HEK293T (cell line): ENCODE results near the gene ERBB4.

ENCODE experiments used
- CTCF ChIA-PET: fragments of 350-600 bp; formaldehyde crosslinking; extraction: SDS; loops from one replicate; lab custom pipeline; 2021; ENCODE audit warnings: antibody characterized with exemption, inconsistent platforms; lab: Yijun Ruan, JAX
- POLR2A ChIA-PET: fragments of 350-600 bp; formaldehyde crosslinking; extraction: SDS; loops from one replicate; lab custom pipeline; 2020; ENCODE audit warnings: antibody characterized with exemption, inconsistent platforms; lab: Yijun Ruan, JAX
- DNase-seq: peaks from one replicate; pipeline ENCODE4 v3.0.0; 2012; ENCODE audit warnings: mixed read lengths; ENCODE audit errors: extremely low spot score
- ARNT ChIP-seq: fragments of 450-650 bp; IDR thresholded peaks from 2 replicates; pipeline ENCODE4 v1.6.1; 2017; ENCODE audit warnings: mild to moderate bottlenecking
- BHLHE40 ChIP-seq: fragments of 450-650 bp; IDR thresholded peaks from 2 replicates; pipeline ENCODE4 v1.6.1; 2016; ENCODE audit warnings: mild to moderate bottlenecking, moderate library complexity, borderline replicate concordance
- CTBP1 ChIP-seq: fragments of 450-650 bp; IDR thresholded peaks from 2 replicates; pipeline ENCODE4 v1.6.1; 2016; ENCODE audit warnings: borderline replicate concordance
- ELF4 ChIP-seq: fragments of 450-650 bp; IDR thresholded peaks from 2 replicates; pipeline ENCODE4 v1.6.1; 2017; ENCODE audit warnings: antibody characterized with exemption
- FOXA1 ChIP-seq: fragments of 450-650 bp; IDR thresholded peaks from 2 replicates; pipeline ENCODE4 v1.6.1; 2016; ENCODE audit warnings: mild to moderate bottlenecking
- FOXK2 ChIP-seq: fragments of 450-650 bp; IDR thresholded peaks from 2 replicates; pipeline ENCODE4 v1.6.1; 2016; ENCODE audit warnings: mild to moderate bottlenecking
- FOXM1 ChIP-seq: fragments of 450-650 bp; IDR thresholded peaks from 2 replicates; pipeline ENCODE4 v1.6.1; 2017; ENCODE audit warnings: mild to moderate bottlenecking, borderline replicate concordance
- HDGF ChIP-seq: fragments of 450-650 bp; IDR thresholded peaks from 2 replicates; pipeline ENCODE4 v1.6.1; 2017; ENCODE audit warnings: antibody characterized with exemption, borderline replicate concordance
- L3MBTL2 ChIP-seq: fragments of 450-650 bp; conservative IDR thresholded peaks from 2 replicates; pipeline ENCODE4 v1.6.1; 2016; ENCODE audit warnings: mild to moderate bottlenecking
- LEF1 ChIP-seq: fragments of 450-650 bp; IDR thresholded peaks from 2 replicates; pipeline ENCODE4 v1.6.1; 2017; ENCODE audit warnings: mild to moderate bottlenecking, borderline replicate concordance
- NFRKB ChIP-seq: fragments of 450-650 bp; IDR thresholded peaks from 2 replicates; pipeline ENCODE4 v1.6.1; 2016; ENCODE audit warnings: mild to moderate bottlenecking, moderate library complexity
- PKNOX1 ChIP-seq: fragments of 450-650 bp; IDR thresholded peaks from 2 replicates; pipeline ENCODE4 v1.6.1; 2016
- SP1 ChIP-seq: fragments of 450-650 bp; IDR thresholded peaks from 2 replicates; pipeline ENCODE4 v1.6.1; 2017
- SUZ12 ChIP-seq: fragments of 450-650 bp; IDR thresholded peaks from 2 replicates; pipeline ENCODE4 v1.6.1; 2016; ENCODE audit warnings: mild to moderate bottlenecking
- TARDBP ChIP-seq: fragments of 450-650 bp; IDR thresholded peaks from 2 replicates; pipeline ENCODE4 v1.6.1; 2016
- ZNF384 ChIP-seq: fragments of 450-650 bp; IDR thresholded peaks from 2 replicates; pipeline ENCODE4 v1.6.1; 2016

ERBB4 gene

GRCh38 chr2:211503198-211503597 lies 1035.4 kb downstream of the ERBB4 start:
- TF ChIP-seq L3MBTL2 (no peak), SP1 (no peak), ZNF384 (no peak), TARDBP (no peak), LEF1 (no peak), FOXK2 (no peak), HDGF (no peak), PKNOX1 (no peak), FOXM1 (no peak), NFRKB (no peak), FOXA1 (no peak), SUZ12 (no peak), BHLHE40 (no peak), CTBP1 (no peak), ARNT (no peak), ELF4 (no peak)

GRCh38 chr2:211498551-211499205 lies 1039.9 kb downstream of the ERBB4 start:
- no peak for DNase-seq
- ChIA-PET CTCF (interaction anchor here (0.6 kb wide), 1 partner anchor 9 kb away, joined by 3 read pairs; no protein-coding TSS in a partner anchor), POLR2A (no interaction called here)
- TF ChIP-seq BHLHE40, result no peak
- TF ChIP-seq LEF1, result no peak
- no peak for TF ChIP-seq NFRKB

More at GRCh38 chr2:211503198-211503597, 1035.4 kb downstream of the ERBB4 start:
- no peak for DNase-seq
- ChIA-PET POLR2A (no interaction called here), CTCF (no interaction called here)

- no peak for DNase-seq
- ChIA-PET CTCF (no interaction called here), POLR2A (no interaction called here)
- TF ChIP-seq FOXA1 (no peak), CTBP1 (no peak), ARNT (no peak), SP1 (no peak), LEF1 (no peak), ZNF384 (no peak), BHLHE40 (no peak), ELF4 (no peak), TARDBP (no peak), L3MBTL2 (no peak), HDGF (no peak), SUZ12 (no peak), PKNOX1 (no peak), NFRKB (no peak), FOXM1 (no peak), FOXK2 (no peak)
These were observed 1043.3 kb downstream of the ERBB4 start for GRCh38 chr2:211495339-211495738.

GRCh38 chr2:211494536-211494935 lies 1044.1 kb downstream of the ERBB4 start:
- TF ChIP-seq FOXK2, result no peak
- TF ChIP-seq PKNOX1, result no peak
- TF ChIP-seq ELF4, result no peak
- TF ChIP-seq NFRKB, result no peak
- no peak for TF ChIP-seq TARDBP
- no peak for TF ChIP-seq FOXA1
- no peak for TF ChIP-seq HDGF
- no peak for TF ChIP-seq FOXM1
- no peak for TF ChIP-seq ZNF384
- TF ChIP-seq SUZ12, result no peak
- TF ChIP-seq ARNT, result no peak
- no peak for TF ChIP-seq LEF1
- no peak for TF ChIP-seq SP1
- no peak for TF ChIP-seq L3MBTL2
- no peak for TF ChIP-seq BHLHE40
- TF ChIP-seq CTBP1, result no peak
- POLR2A ChIA-PET, result no interaction called here
- no peak for DNase-seq
- CTCF ChIA-PET, result interaction anchor here (0.7 kb wide), 1 partner anchor 196 kb away, joined by 3 read pairs; no protein-coding TSS in a partner anchor

- POLR2A ChIA-PET, result no interaction called here
- no peak for DNase-seq
- TF ChIP-seq SUZ12, result no peak
- no peak for TF ChIP-seq FOXA1
- TF ChIP-seq SP1, result no peak
- no peak for TF ChIP-seq PKNOX1
- no peak for TF ChIP-seq TARDBP
- TF ChIP-seq ARNT, result no peak
- no peak for TF ChIP-seq L3MBTL2
- TF ChIP-seq FOXM1, result no peak
- no peak for TF ChIP-seq ZNF384
- no peak for TF ChIP-seq NFRKB
These were observed 1044.5 kb downstream of the ERBB4 start for GRCh38 chr2:211494085-211494484.

More at GRCh38 chr2:211494085-211494484, 1044.5 kb downstream of the ERBB4 start:
- CTCF ChIA-PET, result no interaction called here
